ENCODE results near the gene CHMP1A. TPM values are rescaled to one million over a fixed set of nuclear protein-coding genes. Genes with fewer than 3 reads are reported as not detected.

CHMP1A gene
- total and polyA plus RNA-seq, 2 experiments from 2014 or later, result 42.3 to 81.9 TPM

GRCh38 chr16:89638455-89638854 is 19.1 kb downstream of the CHMP1A start (continued):
- TF ChIP-seq ZNF462 (CRISPR knock-in tag; IDR thresholded peaks at IDR 0.05), result no peak
- TF ChIP-seq JUNB (IDR thresholded peaks at IDR 0.05; ENCODE audit: unreplicated experiment), result no peak
- no peak for TF ChIP-seq NANOG (IDR thresholded peaks at IDR 0.05; ENCODE audit: borderline replicate concordance)
- TF ChIP-seq STAT1 (IDR thresholded peaks at IDR 0.05; ENCODE audit: unreplicated experiment), result no peak
- no peak for TF ChIP-seq EZH2 (IDR thresholded peaks at IDR 0.05; ENCODE audit: low read depth, unreplicated experiment)
- TF ChIP-seq ZNF331 (CRISPR knock-in tag; IDR thresholded peaks at IDR 0.05; ENCODE audit: low read depth), result no peak
- TF ChIP-seq CREB1 (CRISPR knock-in tag; IDR thresholded peaks at IDR 0.05; ENCODE audit: low read depth), result no peak
- TF ChIP-seq POLR2AphosphoS5 (IDR thresholded peaks at IDR 0.05; ENCODE audit: low read depth), result no peak
- TF ChIP-seq ZNF114 (CRISPR knock-in tag; IDR thresholded peaks at IDR 0.05), result no peak

- Histone ChIP-seq H4K20me1 (replicated peaks; ENCODE audit: insufficient read depth) (no peaks in the 10 kb centered on the region), H3K9me2 (ENCODE audit: insufficient read depth) (no peaks in the 10 kb centered on the region), H3K36me3 (ENCODE audit: insufficient read depth) (no peaks in the 10 kb centered on the region), H3K27me3 (ENCODE audit: insufficient read depth) (no peaks in the 10 kb centered on the region), H3F3A (replicated peaks; ENCODE audit: low read depth) (no peaks in the 10 kb centered on the region; the same call in 1 of the 2 replicates), H3K4me2 (no peak overlapping the region), H3K4me1 (ENCODE audit: insufficient read depth) (no peaks in the 10 kb centered on the region), H2AFZ (no peak overlapping the region), H3K4me3 (no peak overlapping the region), H3K27ac (ENCODE audit: low read depth) (no peak overlapping the region), H3K79me2 (replicated peaks; ENCODE audit: insufficient read depth) (no peaks in the 10 kb centered on the region)
- ATAC-seq, result no peak
- Mint-ChIP-seq H3K36me3 (ENCODE audit: low read depth) (no peaks in the 10 kb centered on the region), H3K27me3 (ENCODE audit: insufficient read depth, low read depth, poor library complexity) (peaks cover 15% of the 10 kb centered on the region), H3K4me3 (no peak overlapping the region), H3K9me3 (no peaks in the 10 kb centered on the region), H3K4me1 (peaks cover 6% of the 10 kb centered on the region; the same call in 2 of the 3 replicates), H3K27ac (no peak overlapping the region)
- TF ChIP-seq REST (IDR thresholded peaks at IDR 0.05; ENCODE audit: unreplicated experiment) (no peak), STAT1 (IDR thresholded peaks at IDR 0.05; ENCODE audit: unreplicated experiment) (no peak), CTCF (conservative IDR thresholded peaks at IDR 0.05; ENCODE audit: low read depth in 2 of 2) (no peak), EZH2phosphoT487 (IDR thresholded peaks at IDR 0.05; ENCODE audit: unreplicated experiment) (no peak)
- DNase-seq (ENCODE audit: low spot score), result no peak
These were observed 20.1 kb downstream of the CHMP1A start for GRCh38 chr16:89637379-89637778.

All from GM23338 (cell line).